Keratinocyte (primary cell): ENCODE data around the gene S100A12. TPM values are rescaled to one million over a fixed set of nuclear protein-coding genes. Genes with fewer than 3 reads are reported as not detected.

Experiments
- DNase-seq: peaks from one replicate; pipeline ENCODE4 v3.0.0-alpha.2; 2011; ENCODE audit warnings: low read depth, missing footprints, low spot score
- FAIRE-seq: peaks from 2 replicates; lab custom pipeline; 2011; peaks lifted over from hg19 to GRCh38; lab: Jason Lieb, UNC
- H2AFZ ChIP-seq: 2 replicates; pipeline ENCODE4 v1.6.0; 2012; ENCODE audit warnings: low read length, control low read depth, inconsistent platforms; ENCODE audit not compliant: control insufficient read depth
- H3K27ac ChIP-seq: 2 replicates; pipeline ENCODE4 v1.5.1; 2011; ENCODE audit warnings: low read length; ENCODE audit not compliant: control insufficient read depth, insufficient read depth
- H3K27me3 ChIP-seq: 3 replicates; pipeline ENCODE4 v1.6.0; 2011; ENCODE audit warnings: low read length; ENCODE audit not compliant: control insufficient read depth, insufficient read depth; ENCODE audit errors: extremely low read depth
- H3K36me3 ChIP-seq, 2 experiments: 2 replicates in 1 of 2; 3 replicates in 1 of 2; pipeline ENCODE4 v1.5.1; 2011; ENCODE audit warnings: low read length in 2 of 2, mild to moderate bottlenecking in 1 of 2; ENCODE audit not compliant: control insufficient read depth in 2 of 2, insufficient read depth in 2 of 2; ENCODE audit errors: extremely low read depth in 1 of 2
- H3K4me1 ChIP-seq: 3 replicates; pipeline ENCODE4 v1.5.1; 2011; ENCODE audit warnings: low read length; ENCODE audit not compliant: control insufficient read depth, insufficient read depth; ENCODE audit errors: extremely low read depth
- H3K4me2 ChIP-seq: 3 replicates; pipeline ENCODE4 v1.6.0; 2011; ENCODE audit warnings: low read depth, low read length; ENCODE audit not compliant: control insufficient read depth, insufficient read depth; ENCODE audit errors: extremely low read depth
- H3K4me3 ChIP-seq, 3 experiments: fragments of 200-600 bp in 1 of 3; sonication (generic) in 1 of 3; 2 replicates in 2 of 3; 3 replicates in 1 of 3; pipeline ENCODE4 v1.5.1; 2011 to 2016; ENCODE audit warnings: low read length in 3 of 3, mild to moderate bottlenecking in 3 of 3, control low read depth in 2 of 3, inconsistent platforms in 1 of 3, low read depth in 1 of 3, mixed read lengths in 1 of 3, mixed run types in 1 of 3, moderate library complexity in 1 of 3; ENCODE audit not compliant: control insufficient read depth in 2 of 3, insufficient read depth in 2 of 3; ENCODE audit errors: extremely low read depth in 1 of 3
- H3K79me2 ChIP-seq: 2 replicates; pipeline ENCODE4 v1.6.0; 2012; ENCODE audit warnings: low read length; ENCODE audit not compliant: control insufficient read depth, insufficient read depth
- H3K9ac ChIP-seq: 3 replicates; pipeline ENCODE4 v1.6.0; 2011; ENCODE audit warnings: low read length; ENCODE audit not compliant: control insufficient read depth, insufficient read depth; ENCODE audit errors: extremely low read depth
- H3K9me1 ChIP-seq: 3 replicates; pipeline ENCODE4 v1.6.0; 2011; ENCODE audit warnings: low read length; ENCODE audit not compliant: control insufficient read depth, insufficient read depth; ENCODE audit errors: extremely low read depth
- H3K9me3 ChIP-seq: 2 replicates; pipeline ENCODE4 v1.5.1; 2012; ENCODE audit warnings: low read depth, low read length; ENCODE audit not compliant: control insufficient read depth
- H4K20me1 ChIP-seq: 3 replicates; pipeline ENCODE4 v1.6.0; 2011; ENCODE audit warnings: low read length; ENCODE audit not compliant: control insufficient read depth, insufficient read depth; ENCODE audit errors: extremely low read depth
- CTCF ChIP-seq, 3 experiments: IDR thresholded peaks in 1 of 3; conservative IDR thresholded peaks in 1 of 3; optimal IDR thresholded peaks in 1 of 3; 2 replicates in 2 of 3; 3 replicates in 1 of 3; pipeline versions ENCODE3 to v1.5.1; 2011; ENCODE audit warnings: low read length in 3 of 3, mild to moderate bottlenecking in 3 of 3, moderate library complexity in 2 of 3, control low read depth in 1 of 3, inconsistent platforms in 1 of 3; ENCODE audit not compliant: insufficient read depth in 2 of 3; ENCODE audit errors: extremely low read depth in 1 of 3
- EZH2 ChIP-seq: IDR thresholded peaks from one replicate; pipeline ENCODE4 v1.6.1; 2012; ENCODE audit warnings: inconsistent platforms, mild to moderate bottlenecking, low read length, moderate library complexity
- dilution Hi-C: fragments of 300-500 bp; cut with MboI; formaldehyde crosslinking; loops from one replicate; pipeline ENCODE4 v1.7.0; 2020; ENCODE audit warnings: low sequenced_read_pairs; ENCODE audit not compliant: extremely low pct_ligation_motif_present
- polyA plus RNA-seq, 5 experiments: library from polyadenylated mRNA; depleted of rRNA in 3 of 5; stranded (reverse) in 3 of 5; stranded (forward) in 1 of 5; unstranded in 1 of 5; fragments of >200 nt; gene quantifications; 1 replicate in 1 of 5; 2 replicates in 3 of 5; 3 replicates in 1 of 5; pipeline versions ENCODE4 v1.2.1 to v1.2.3, GENCODE V29; 2011 to 2012; ENCODE audit warnings: missing spikeins in 2 of 5, low read depth in 1 of 5, low replicate concordance in 1 of 5

S100A12 gene
- polyA plus RNA-seq, 1 donor (not counting 4 experiments of a cell fraction or from before 2014, with no cell fraction given): 1.5 TPM

- H3K79me2 ChIP-seq: no peaks in the 10 kb centered on the region
- no peaks in the 10 kb centered on the region for H3K9me3 ChIP-seq
- H3K4me3 ChIP-seq: no peak overlapping the region
- no peak overlapping the region for H3K27ac ChIP-seq
- no peaks in the 10 kb centered on the region for H3K36me3 ChIP-seq
- DNase-seq (no peak), FAIRE-seq (peak; percentile 69)
- H2AFZ ChIP-seq: no peak overlapping the region
- TF ChIP-seq EZH2: no peak
- no peak for TF ChIP-seq CTCF (optimal IDR thresholded peaks at IDR 0.05 in 1 of 3, IDR thresholded peaks at IDR 0.05 in 1 of 3, conservative IDR thresholded peaks at IDR 0.05 in 1 of 3; ENCODE audit: extremely low read depth in 1 of 3, insufficient read depth in 2 of 3, low read length in 3 of 3)
- H3K9me1 ChIP-seq: no peaks in the 10 kb centered on the region
- dilution Hi-C loops: no loop called here
- H3K4me1 ChIP-seq: peaks cover 18% of the 10 kb centered on the region
- no peak overlapping the region for H3K9ac ChIP-seq
- no peaks in the 10 kb centered on the region for H3K27me3 ChIP-seq
- H3K4me2 ChIP-seq: no peak overlapping the region
- no peaks in the 10 kb centered on the region for H4K20me1 ChIP-seq
These were observed 10.4 kb downstream of the S100A12 start for GRCh38 chr1:153364766-153365666.

GRCh38 chr1:153364156-153364555, 11.3 kb downstream of the S100A12 start:
- Histone ChIP-seq H3K4me1 (peaks cover 18% of the 10 kb centered on the region), H3K4me3 (no peak overlapping the region)
- DNase-seq: no peak

More at GRCh38 chr1:153364156-153364555, 11.3 kb downstream of the S100A12 start:
- Histone ChIP-seq H3K9me3 (no peaks in the 10 kb centered on the region), H3K4me2 (no peak overlapping the region), H3K9me1 (no peaks in the 10 kb centered on the region), H2AFZ (no peak overlapping the region), H3K27me3 (no peaks in the 10 kb centered on the region), H3K36me3 (no peaks in the 10 kb centered on the region), H3K27ac (no peak overlapping the region), H4K20me1 (no peaks in the 10 kb centered on the region), H3K79me2 (no peaks in the 10 kb centered on the region), H3K9ac (no peak overlapping the region)
- no peak for FAIRE-seq
- TF ChIP-seq CTCF (optimal IDR thresholded peaks at IDR 0.05 in 1 of 3, IDR thresholded peaks at IDR 0.05 in 1 of 3, conservative IDR thresholded peaks at IDR 0.05 in 1 of 3; ENCODE audit: extremely low read depth in 1 of 3, insufficient read depth in 2 of 3, low read length in 3 of 3) (no peak), EZH2 (no peak)
- dilution Hi-C loops: no loop called here
